DOHH2 (cell line): Measurements from ENCODE around the gene MNT.

Experiments
- H3F3A ChIP-seq: fragments of 200-600 bp; sonication (generic), shearing (Covaris generic); 2 replicates; pipeline ENCODE4 v1.6.0; 2016; ENCODE audit warnings: antibody characterized with exemption, mild to moderate bottlenecking; ENCODE audit not compliant: control insufficient read depth, insufficient read depth
- H3K27ac ChIP-seq: fragments of 200-600 bp; sonication (generic); 2 replicates; pipeline ENCODE4 v1.5.1; 2014; ENCODE audit warnings: low read depth, mild to moderate bottlenecking, low read length, moderate library complexity
- H3K27me3 ChIP-seq: fragments of 200-600 bp; sonication (generic); 2 replicates; pipeline ENCODE4 v1.6.1; 2014; ENCODE audit warnings: mild to moderate bottlenecking, low read length, mixed read lengths; ENCODE audit not compliant: control insufficient read depth
- H3K36me3 ChIP-seq: fragments of 200-600 bp; sonication (generic); 2 replicates; pipeline ENCODE4 v1.6.1; 2014; ENCODE audit warnings: mild to moderate bottlenecking, low read length, moderate library complexity, mixed read lengths; ENCODE audit not compliant: control insufficient read depth
- H3K4me1 ChIP-seq: fragments of 200-600 bp; sonication (generic); 2 replicates; pipeline ENCODE4 v1.6.1; 2014; ENCODE audit warnings: mild to moderate bottlenecking, low read length, mixed read lengths; ENCODE audit not compliant: control insufficient read depth
- H3K4me2 ChIP-seq: fragments of 200-600 bp; sonication (generic); 2 replicates; pipeline ENCODE4 v1.6.0; 2014; ENCODE audit warnings: mild to moderate bottlenecking, low read length, moderate library complexity
- H3K4me3 ChIP-seq: fragments of 200-600 bp; sonication (generic); 2 replicates; pipeline ENCODE4 v1.5.1; 2014; ENCODE audit warnings: mild to moderate bottlenecking, low read length, mixed read lengths
- H3K79me2 ChIP-seq: fragments of 200-600 bp; sonication (generic); 2 replicates; pipeline ENCODE4 v1.6.1; 2014; ENCODE audit warnings: mild to moderate bottlenecking, low read length, mixed read lengths; ENCODE audit not compliant: control insufficient read depth
- H3K9me2 ChIP-seq: fragments of 200-600 bp; sonication (generic); replicated peaks from 2 replicates; pipeline ENCODE4 v1.6.1; 2014; ENCODE audit warnings: mild to moderate bottlenecking, low read length, mixed read lengths; ENCODE audit not compliant: control insufficient read depth
- H3K9me3 ChIP-seq: fragments of 200-600 bp; sonication (generic); 2 replicates; pipeline ENCODE4 v1.6.1; 2014; ENCODE audit warnings: antibody characterized with exemption, low read length, mixed read lengths; ENCODE audit not compliant: control insufficient read depth, insufficient read depth
- H4K20me1 ChIP-seq: fragments of 200-600 bp; sonication (generic); 2 replicates; pipeline ENCODE4 v1.6.0; 2014; ENCODE audit warnings: low read depth, mild to moderate bottlenecking, antibody characterized with exemption, low read length, moderate library complexity; ENCODE audit not compliant: control insufficient read depth, insufficient read depth
- CTCF ChIP-seq: fragments of 200-600 bp; sonication (generic); IDR thresholded peaks from one replicate; pipeline ENCODE4 v1.5.1; 2014; ENCODE audit warnings: antibody characterized with exemption, mild to moderate bottlenecking, low read depth, low read length; ENCODE audit not compliant: poor library complexity, severe bottlenecking
- EZH2phosphoT487 ChIP-seq: fragments of 200-600 bp; sonication (generic); IDR thresholded peaks from 2 replicates; pipeline ENCODE4 v1.6.1; 2017; ENCODE audit warnings: borderline replicate concordance, mild to moderate bottlenecking, antibody characterized with exemption, low read length, moderate library complexity, mixed read lengths

Gene MNT

DNA sequence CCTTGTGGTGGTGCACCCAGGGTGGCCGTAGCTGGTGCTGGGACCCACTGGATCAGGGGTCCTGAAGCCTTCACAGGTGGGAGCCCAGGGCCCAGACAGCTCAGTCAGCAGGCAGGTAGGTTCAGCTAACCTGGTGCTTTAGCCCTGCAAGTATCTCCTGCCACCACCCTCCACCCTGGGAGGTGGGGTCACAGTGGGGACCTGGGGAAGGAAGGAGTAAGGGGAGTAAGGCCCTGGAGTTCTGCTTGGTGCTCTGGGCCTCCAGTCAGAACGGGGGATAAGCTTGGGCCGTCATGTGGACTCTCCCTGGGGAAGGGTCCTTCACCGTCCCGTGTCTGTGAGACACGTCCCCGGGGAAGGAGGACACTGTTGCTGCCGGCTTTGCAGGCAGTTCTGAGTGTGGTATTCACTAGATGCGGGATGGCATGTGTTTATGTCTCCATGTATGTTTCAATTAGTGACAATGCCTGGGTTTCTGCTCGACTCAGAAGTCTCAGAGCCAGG lies 42.9 kb downstream of the MNT start:
- Histone ChIP-seq H3F3A (peaks cover 8% of the 10 kb centered on the region; the same call in 1 of the 2 replicates), H3K27ac (no peak overlapping the region), H3K9me3 (no peaks in the 10 kb centered on the region), H4K20me1 (no peaks in the 10 kb centered on the region), H3K36me3 (no peaks in the 10 kb centered on the region), H3K4me2 (no peak overlapping the region), H3K9me2 (no peaks in the 10 kb centered on the region), H3K4me3 (no peak overlapping the region), H3K79me2 (no peaks in the 10 kb centered on the region), H3K4me1 (peaks cover 10% of the 10 kb centered on the region), H3K27me3 (no peaks in the 10 kb centered on the region)
- no peak for TF ChIP-seq EZH2phosphoT487
- no peak for TF ChIP-seq CTCF

GRCh38 chr17:2357237-2357636 lies 43.6 kb downstream of the MNT start:
- Histone ChIP-seq H3K9me2 (no peaks in the 10 kb centered on the region), H4K20me1 (no peaks in the 10 kb centered on the region), H3K36me3 (no peaks in the 10 kb centered on the region), H3K4me3 (no peak overlapping the region), H3K4me1 (peaks cover 10% of the 10 kb centered on the region), H3K9me3 (no peaks in the 10 kb centered on the region), H3K79me2 (no peaks in the 10 kb centered on the region), H3F3A (peaks cover 8% of the 10 kb centered on the region; the same call in 1 of the 2 replicates), H3K4me2 (no peak overlapping the region), H3K27me3 (no peaks in the 10 kb centered on the region), H3K27ac (no peak overlapping the region)
- no peak for TF ChIP-seq EZH2phosphoT487
- no peak for TF ChIP-seq CTCF

DNA sequence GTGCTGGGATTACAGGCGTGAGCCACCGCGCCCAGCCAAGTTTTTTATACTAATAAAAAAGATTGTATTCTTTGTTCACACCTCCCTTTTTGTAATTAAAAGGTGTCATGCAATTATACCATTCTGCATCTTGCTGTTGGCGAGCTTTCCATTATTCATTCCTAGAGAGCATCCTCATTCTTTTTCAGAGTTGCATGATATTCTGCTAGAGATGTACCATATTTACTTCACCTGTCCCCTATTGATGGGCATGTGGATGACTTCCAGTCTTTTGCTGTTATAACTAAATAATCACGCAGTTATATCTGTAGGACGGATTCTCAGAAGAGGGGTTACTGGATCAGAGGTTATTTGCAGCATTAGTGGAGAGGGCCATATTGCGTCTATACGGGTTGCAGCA lies 46.5 kb downstream of the MNT start:
- no peak overlapping the region for H3K4me3 ChIP-seq
- no peaks in the 10 kb centered on the region for H3K9me2 ChIP-seq
- no peaks in the 10 kb centered on the region for H3K9me3 ChIP-seq
- H4K20me1 ChIP-seq = no peaks in the 10 kb centered on the region
- H3K4me1 ChIP-seq = peaks cover 10% of the 10 kb centered on the region
- TF ChIP-seq EZH2phosphoT487 = no peak
- TF ChIP-seq CTCF = no peak
- peaks cover 8% of the 10 kb centered on the region; the same call in 1 of the 2 replicates for H3F3A ChIP-seq
- no peaks in the 10 kb centered on the region for H3K27me3 ChIP-seq
- no peaks in the 10 kb centered on the region for H3K36me3 ChIP-seq
- no peak overlapping the region for H3K27ac ChIP-seq
- H3K79me2 ChIP-seq = no peaks in the 10 kb centered on the region
- H3K4me2 ChIP-seq = no peak overlapping the region
